ENCODE results near the gene PACRG.

The PACRG gene

GRCh38 chr6:163099621-163100171 lies 371.9 kb downstream of the PACRG start:
- DNase-seq: no peak

GRCh38 chr6:163100259-163100658 lies 372.5 kb downstream of the PACRG start:
- DNase-seq: no peak

GRCh38 chr6:163113358-163113962 lies 385.7 kb downstream of the PACRG start:
- no peak for DNase-seq

GRCh38 chr6:163118941-163119340 lies 391.2 kb downstream of the PACRG start:
- no peak for DNase-seq

- DNase-seq: no peak
Measured at GRCh38 chr6:163120223-163120622, 392.4 kb downstream of the PACRG start.

GRCh38 chr6:163121270-163121669 lies 393.5 kb downstream of the PACRG start:
- DNase-seq: no peak

- DNase-seq: no peak
Measured at GRCh38 chr6:163122365-163122764, 394.6 kb downstream of the PACRG start.

GRCh38 chr6:163123098-163123497 lies 395.3 kb downstream of the PACRG start:
- no peak for DNase-seq

- no peak for DNase-seq
Measured at GRCh38 chr6:163126741-163127140, 399.0 kb downstream of the PACRG start.

- no peak for DNase-seq
Measured at GRCh38 chr6:163127587-163127986, 399.8 kb downstream of the PACRG start.

GRCh38 chr6:163128324-163128723 lies 400.6 kb downstream of the PACRG start:
- no peak for DNase-seq

GRCh38 chr6:163132050-163132750 lies 404.4 kb downstream of the PACRG start:
- DNase-seq: no peak

GRCh38 chr6:163133017-163133416 lies 405.2 kb downstream of the PACRG start:
- no peak for DNase-seq

GRCh38 chr6:163133691-163134090 lies 405.9 kb downstream of the PACRG start:
- DNase-seq: no peak

GRCh38 chr6:163136681-163137397 lies 409.1 kb downstream of the PACRG start:
- no peak for DNase-seq

GRCh38 chr6:163137398-163137881 lies 409.7 kb downstream of the PACRG start:
- DNase-seq: no peak

- no peak for DNase-seq
Measured at GRCh38 chr6:163146036-163146435, 418.3 kb downstream of the PACRG start.

- no peak for DNase-seq
Measured at GRCh38 chr6:163147994-163148393, 420.2 kb downstream of the PACRG start.

- no peak for DNase-seq
Measured at GRCh38 chr6:163148451-163149278, 420.9 kb downstream of the PACRG start.

- no peak for DNase-seq
Measured at GRCh38 chr6:163149279-163149848, 421.6 kb downstream of the PACRG start.

GRCh38 chr6:163151212-163151611 lies 423.4 kb downstream of the PACRG start:
- DNase-seq: no peak

- DNase-seq: no peak
Measured at GRCh38 chr6:163152701-163153100, 424.9 kb downstream of the PACRG start.
